Naive thymus-derived CD4-positive, alpha-beta T cell (primary cell): Measurements from ENCODE around the gene TEFM. TPM values are rescaled to one million over a fixed set of nuclear protein-coding genes. Genes with fewer than 3 reads are reported as not detected.
"Not testable (repeated sequence)": the region's sequence is repeated elsewhere in the genome, so short reads cannot be mapped to it uniquely, and the experiment has no call there.

ENCODE experiments used
- ATAC-seq: fragments of 150-1000 bp; cut with Tn5 transposase; 2 replicates; pipeline ENCODE4 v1.10.0; 2021; ENCODE audit warnings: mild to moderate bottlenecking, moderate library complexity
- CTCF ChIA-PET: fragments of 350-600 bp; sonication (Branson Sonifier 250); formaldehyde crosslinking; loops from one replicate; lab custom pipeline; 2021; ENCODE audit warnings: antibody characterized with exemption; lab: Charles Lee
- POLR2A ChIA-PET: fragments of 350-600 bp; sonication (Branson Sonifier 250); formaldehyde crosslinking; loops from one replicate; lab custom pipeline; 2021; ENCODE audit warnings: antibody characterized with exemption, inconsistent platforms; lab: Charles Lee
- DNase-seq, 9 donors: peaks; one replicate each; pipeline versions ENCODE4 v3.0.0 to v3.0.0-alpha.2; 2020 to 2022; ENCODE audit warnings: mixed read lengths in 1 of 9
- H3K27ac ChIP-seq: one replicate; pipeline ENCODE4 v1.7.0; 2013; ENCODE audit warnings: mild to moderate bottlenecking, low read depth, low read length, moderate library complexity
- H3K27me3 ChIP-seq, 2 donors: one replicate each; pipeline ENCODE4 v1.7.0; 2013; ENCODE audit warnings: low read length in 2 of 2, mild to moderate bottlenecking in 2 of 2, moderate library complexity in 2 of 2; ENCODE audit not compliant: control insufficient read depth in 2 of 2, insufficient read depth in 2 of 2
- H3K36me3 ChIP-seq, 3 experiments: 1 replicate in 2 of 3; 2 replicates in 1 of 3; pipeline ENCODE4 v1.7.0; 2013; ENCODE audit warnings: low read length in 3 of 3, mild to moderate bottlenecking in 3 of 3, moderate library complexity in 1 of 3; ENCODE audit not compliant: insufficient read depth in 3 of 3, control insufficient read depth in 2 of 3
- H3K4me1 ChIP-seq, 2 donors: one replicate each; pipeline ENCODE4 v1.7.0; 2013; ENCODE audit warnings: low read length in 2 of 2, mild to moderate bottlenecking in 2 of 2, moderate library complexity in 1 of 2; ENCODE audit not compliant: control insufficient read depth in 2 of 2, insufficient read depth in 2 of 2
- H3K4me3 ChIP-seq: 2 replicates; pipeline ENCODE4 v1.7.0; 2013; ENCODE audit warnings: mild to moderate bottlenecking, low read length
- H3K9me3 ChIP-seq, 3 experiments: 1 replicate in 2 of 3; 2 replicates in 1 of 3; pipeline ENCODE4 v1.7.0; 2013; ENCODE audit warnings: low read length in 3 of 3; ENCODE audit not compliant: control insufficient read depth in 2 of 3
- H3K27ac Mint-ChIP-seq, 9 donors: one replicate each; pipeline ENCODE4 v1.8.0; 2020 to 2022; ENCODE audit warnings: mixed read lengths in 9 of 9, mild to moderate bottlenecking in 8 of 9, moderate library complexity in 5 of 9, inconsistent platforms in 2 of 9
- H3K27me3 Mint-ChIP-seq, 5 donors: one replicate each; pipeline ENCODE4 v1.8.0; 2021 to 2022; ENCODE audit warnings: mixed read lengths in 5 of 5, mild to moderate bottlenecking in 1 of 5
- H3K36me3 Mint-ChIP-seq, 5 donors: one replicate each; pipeline ENCODE4 v1.8.0; 2020 to 2022; ENCODE audit warnings: mixed read lengths in 5 of 5, mild to moderate bottlenecking in 3 of 5, inconsistent platforms in 1 of 5
- H3K4me1 Mint-ChIP-seq, 7 donors: one replicate each; pipeline ENCODE4 v1.8.0; 2020 to 2022; ENCODE audit warnings: mixed read lengths in 7 of 7, mild to moderate bottlenecking in 3 of 7, inconsistent platforms in 1 of 7
- H3K4me3 Mint-ChIP-seq, 10 donors: one replicate each; pipeline ENCODE4 v1.8.0; 2020 to 2022; ENCODE audit warnings: mild to moderate bottlenecking in 10 of 10, mixed read lengths in 10 of 10, moderate library complexity in 6 of 10, inconsistent platforms in 2 of 10
- H3K9me3 Mint-ChIP-seq, 11 donors: one replicate each; pipeline ENCODE4 v1.8.0; 2020 to 2022; ENCODE audit warnings: mixed read lengths in 11 of 11, mild to moderate bottlenecking in 4 of 11, inconsistent platforms in 1 of 11, moderate library complexity in 1 of 11
- intact Hi-C, 2 donors: fragments of 100-400 bp; cut with micrococcal nuclease; formaldehyde crosslinking; loops; one replicate each; pipeline ENCODE4 v1.15.1; 2023
- polyA plus RNA-seq, 2 donors: library from polyadenylated mRNA; unstranded; fragments of 300-500 nt; fragmentation: Illumina TruSeq; gene quantifications; one replicate each; pipeline ENCODE4 v1.2.3, GENCODE V29; 2021
- total RNA-seq, 6 experiments: library from RNA in 5 of 6; stranded (reverse) in 5 of 6; gene quantifications; 1 replicate in 5 of 6; 2 replicates in 1 of 6; pipeline ENCODE4 v1.2.3 and lab custom pipeline; 2021 to 2026

Gene TEFM
- total and polyA plus RNA-seq, 7 experiments from 2014 or later = 8.5 to 23.1 (median 18.2) TPM

GRCh38 chr17:30947796-30948195, 41.8 kb upstream of the TEFM start:
- no peak for DNase-seq
- H3K27me3 ChIP-seq = no peaks in the 10 kb centered on the region
- Mint-ChIP-seq H3K4me3 (no peak overlapping the region), H3K9me3 (no peaks in the 10 kb centered on the region), H3K27ac (peak overlapping the region in 1 of 9 donors; percentile 31), H3K36me3 (no peaks in the 10 kb centered on the region), H3K4me1 (peaks cover 0 to 3% (median 0%) of the 10 kb centered on the region in 7 donors), H3K27me3 (no peaks in the 10 kb centered on the region)
- no peaks in the 10 kb centered on the region for H3K36me3 ChIP-seq
- ChIA-PET CTCF (interaction anchor here (0.5 kb wide), 1 partner anchor 8 kb away, joined by 3 read pairs; no protein-coding TSS in a partner anchor), POLR2A (no interaction called here)
- no peaks in the 10 kb centered on the region for H3K4me1 ChIP-seq
- no peak overlapping the region for H3K27ac ChIP-seq
- intact Hi-C loops = no loop called here
- ATAC-seq = no peak
- H3K4me3 ChIP-seq = no peak overlapping the region
- H3K9me3 ChIP-seq = no peaks in the 10 kb centered on the region

- Histone ChIP-seq H3K27ac (no peak overlapping the region), H3K36me3 (no peaks in the 10 kb centered on the region), H3K27me3 (no peaks in the 10 kb centered on the region), H3K4me1 (no peaks in the 10 kb centered on the region), H3K4me3 (no peak overlapping the region), H3K9me3 (no peaks in the 10 kb centered on the region)
- CTCF ChIA-PET = no interaction called here
- no peaks in the 10 kb centered on the region for H3K9me3 Mint-ChIP-seq
- POLR2A ChIA-PET = no interaction called here
- no peak overlapping the region for H3K4me3 Mint-ChIP-seq
- H3K4me1 Mint-ChIP-seq = peaks cover 0 to 11% (median 3%) of the 10 kb centered on the region in 7 donors
- no peak for DNase-seq
- peaks cover 0 to 3% (median 0%) of the 10 kb centered on the region in 5 donors for H3K27me3 Mint-ChIP-seq
- no peak overlapping the region for H3K27ac Mint-ChIP-seq
- intact Hi-C loops = no loop called here
- peaks cover 0 to 4% (median 0%) of the 10 kb centered on the region in 5 donors for H3K36me3 Mint-ChIP-seq
- no peak for ATAC-seq
These were observed 36.5 kb upstream of the TEFM start for GRCh38 chr17:30942308-30943079.

GRCh38 chr17:30939051-30939689, 33.1 kb upstream of the TEFM start:
- intact Hi-C loops = no loop called here
- Histone ChIP-seq H3K27me3 (no peaks in the 10 kb centered on the region), H3K4me3 (no peak overlapping the region), H3K4me1 (no peaks in the 10 kb centered on the region), H3K27ac (no peak overlapping the region), H3K36me3 (no peaks in the 10 kb centered on the region), H3K9me3 (no peaks in the 10 kb centered on the region)
- ChIA-PET POLR2A (no interaction called here), CTCF (no interaction called here)
- Mint-ChIP-seq H3K36me3 (peaks cover 0 to 8% (median 0%) of the 10 kb centered on the region in 5 donors), H3K9me3 (no peaks in the 10 kb centered on the region), H3K4me3 (no peak overlapping the region), H3K27ac (peak overlapping the region in 1 of 9 donors; percentile 33), H3K27me3 (peaks cover 0 to 3% (median 0%) of the 10 kb centered on the region in 5 donors), H3K4me1 (peaks cover 0 to 11% (median 3%) of the 10 kb centered on the region in 7 donors)
- DNase-seq (no peak), ATAC-seq (no peak)

GRCh38 chr17:30933966-30934365, 27.9 kb upstream of the TEFM start:
- ChIA-PET POLR2A (no interaction called here), CTCF (no interaction called here)
- Mint-ChIP-seq H3K9me3 (peaks cover 0 to 2% (median 0%) of the 10 kb centered on the region in 11 donors), H3K27ac (peak overlapping the region in 1 of 9 donors; percentile 51), H3K27me3 (no peaks in the 10 kb centered on the region), H3K4me1 (peaks cover 0 to 7% (median 2%) of the 10 kb centered on the region in 7 donors), H3K4me3 (no peak overlapping the region), H3K36me3 (peaks cover 0 to 4% (median 0%) of the 10 kb centered on the region in 5 donors)
- no peaks in the 10 kb centered on the region for H3K36me3 ChIP-seq
- no peak overlapping the region for H3K4me3 ChIP-seq
- no peak overlapping the region for H3K27ac ChIP-seq
- DNase-seq = no peak
- intact Hi-C loops = no loop called here
- ATAC-seq = no peak
- no peaks in the 10 kb centered on the region for H3K4me1 ChIP-seq
- no peaks in the 10 kb centered on the region for H3K9me3 ChIP-seq
- H3K27me3 ChIP-seq = no peaks in the 10 kb centered on the region

GRCh38 chr17:30931582-30931981, 25.5 kb upstream of the TEFM start:
- H3K9me3 Mint-ChIP-seq, H3K4me1 Mint-ChIP-seq, POLR2A ChIA-PET, H3K27me3 ChIP-seq, H3K36me3 ChIP-seq, ATAC-seq, H3K9me3 ChIP-seq, H3K4me1 ChIP-seq, DNase-seq, intact Hi-C loops, H3K36me3 Mint-ChIP-seq, H3K4me3 Mint-ChIP-seq, H3K27ac ChIP-seq, H3K27ac Mint-ChIP-seq, H3K4me3 ChIP-seq: not testable (repeated sequence)
- CTCF ChIA-PET = interaction anchor here (1.1 kb wide), 1 partner anchor 278 kb away, joined by 3 read pairs; no protein-coding TSS in a partner anchor
- peaks cover under 1 to 13% (median 7%) of the 10 kb centered on the region in 5 donors for H3K27me3 Mint-ChIP-seq

GRCh38 chr17:30930495-30930894, 24.5 kb upstream of the TEFM start:
- no peak for ATAC-seq
- CTCF ChIA-PET = no interaction called here
- POLR2A ChIA-PET = no interaction called here

More at GRCh38 chr17:30930495-30930894, 24.5 kb upstream of the TEFM start:
- no peaks in the 10 kb centered on the region for H3K9me3 ChIP-seq
- Mint-ChIP-seq H3K9me3 (peaks cover 0 to 2% (median 0%) of the 10 kb centered on the region in 11 donors), H3K27ac (no peak overlapping the region), H3K4me1 (peaks cover 0 to 3% (median 0%) of the 10 kb centered on the region in 7 donors), H3K27me3 (peaks cover 9 to 24% (median 14%) of the 10 kb centered on the region in 5 donors), H3K36me3 (no peaks in the 10 kb centered on the region), H3K4me3 (no peak overlapping the region)
- H3K36me3 ChIP-seq = no peaks in the 10 kb centered on the region
- no peak overlapping the region for H3K27ac ChIP-seq
- H3K4me1 ChIP-seq = no peaks in the 10 kb centered on the region
- no peaks in the 10 kb centered on the region for H3K27me3 ChIP-seq
- intact Hi-C loops = no loop called here
- DNase-seq = no peak
- no peak overlapping the region for H3K4me3 ChIP-seq
